ENCODE measurements around the gene EXOC2. TPM values are rescaled to one million over a fixed set of nuclear protein-coding genes. Genes with fewer than 3 reads are reported as not detected.
A peak's percentile ranks its signal among the peaks of the same experiment; 100 is the strongest.

The EXOC2 gene
- total and polyA plus RNA-seq, 10 donors: 7.0 to 32.8 (median 25.3) TPM

DNA sequence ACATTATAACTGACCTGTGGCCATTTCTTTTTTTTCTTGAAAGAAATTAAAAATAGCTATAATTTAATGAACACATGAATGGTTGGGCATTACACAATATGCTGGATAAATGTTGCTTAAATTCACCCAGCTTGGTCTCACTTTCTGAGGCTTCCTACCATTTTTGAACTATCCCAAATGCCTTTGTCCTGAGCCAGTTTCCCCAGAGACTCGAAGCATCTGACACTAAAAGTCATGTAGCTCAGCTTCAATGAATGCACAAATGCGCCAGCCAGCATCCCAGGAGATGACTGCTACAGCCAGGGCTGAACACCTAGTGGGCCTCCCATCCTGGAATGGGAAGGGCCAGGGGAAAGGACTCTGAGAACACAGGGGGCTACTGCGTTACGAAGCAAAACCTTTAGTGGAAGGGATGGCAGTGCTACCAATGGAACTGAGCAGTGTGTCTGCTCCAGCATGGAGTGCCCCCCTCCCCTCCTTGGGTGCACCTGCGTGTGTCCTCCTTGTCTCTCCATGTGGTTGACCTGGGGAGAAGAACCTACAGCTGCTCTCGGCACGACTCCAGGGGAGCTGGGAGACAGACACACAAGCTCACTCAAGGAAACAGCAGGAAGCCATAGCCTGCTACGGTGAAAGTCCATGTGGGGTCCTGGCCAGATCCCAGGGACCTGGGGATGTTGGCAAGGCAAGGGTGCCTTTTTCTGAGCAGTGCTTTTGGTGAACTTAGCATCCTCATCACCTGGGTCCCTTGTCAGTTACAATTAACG, 240.5 kb downstream of the EXOC2 start:
- WGBS, 5 donors: 81 to 89% (median 85%) methylated on average over 6 to 9 of the region's 9 CpGs
- peaks cover 0 to 4% (median 0%) of the 10 kb centered on the region in 7 donors for H3K27me3 ChIP-seq (replicated peaks in 1 of 7)
- DNase-seq: no peak
- TF ChIP-seq CTCF (IDR thresholded peaks at IDR 0.05 in 8 of 11, conservative IDR thresholded peaks at IDR 0.05 in 3 of 11): no peak
- no peak for TF ChIP-seq POLR2AphosphoS5 (IDR thresholded peaks at IDR 0.05)
- no peak for TF ChIP-seq POLR2A (IDR thresholded peaks at IDR 0.05)
- H3K4me1 ChIP-seq: peaks cover 0 to 6% (median 0%) of the 10 kb centered on the region in 6 donors
- H3K27ac ChIP-seq: no peak overlapping the region
- no peaks in the 10 kb centered on the region for H3K36me3 ChIP-seq
- no peak overlapping the region for H3K4me3 ChIP-seq
- peaks cover 0 to 4% (median 0%) of the 10 kb centered on the region in 8 donors for H3K9me3 ChIP-seq
- intact Hi-C loops (cut with DNase I; ENCODE audit: low total_unique reads): no loop called here

GRCh38 chr6:451847-452246, 241.1 kb downstream of the EXOC2 start:
- Histone ChIP-seq H3K4me1 (peaks cover 0 to 10% (median 1%) of the 10 kb centered on the region in 6 donors), H3K27ac (no peak overlapping the region), H3K9me3 (peaks cover 0 to 4% (median 0%) of the 10 kb centered on the region in 8 donors), H3K36me3 (no peaks in the 10 kb centered on the region), H3K4me3 (no peak overlapping the region), H3K27me3 (replicated peaks in 1 of 7) (peaks cover 0 to 11% (median 0%) of the 10 kb centered on the region in 7 donors)
- intact Hi-C loops (cut with DNase I; ENCODE audit: low total_unique reads): no loop called here
- 92 to 97% (median 96%) methylated on average over 8 of the region's 8 CpGs for WGBS, 5 donors
- no peak for DNase-seq
- no peak for TF ChIP-seq POLR2AphosphoS5 (IDR thresholded peaks at IDR 0.05)
- TF ChIP-seq POLR2A (IDR thresholded peaks at IDR 0.05): no peak
- no peak for TF ChIP-seq CTCF (IDR thresholded peaks at IDR 0.05 in 8 of 11, conservative IDR thresholded peaks at IDR 0.05 in 3 of 11)

GRCh38 chr6:451336-451735, 241.6 kb downstream of the EXOC2 start:
- intact Hi-C loops (cut with DNase I; ENCODE audit: low total_unique reads): no loop called here
- peaks cover 0 to 13% (median 0%) of the 10 kb centered on the region in 7 donors for H3K27me3 ChIP-seq (replicated peaks in 1 of 7)
- peak; percentile 47 for DNase-seq
- H3K9me3 ChIP-seq: peaks cover 0 to 4% (median 0%) of the 10 kb centered on the region in 8 donors
- WGBS, 5 donors: 85 to 94% (median 94%) methylated on average over 12 of the region's 12 CpGs
- TF ChIP-seq POLR2AphosphoS5 (IDR thresholded peaks at IDR 0.05): no peak
- TF ChIP-seq POLR2A (IDR thresholded peaks at IDR 0.05): no peak
- TF ChIP-seq CTCF (IDR thresholded peaks at IDR 0.05 in 8 of 11, conservative IDR thresholded peaks at IDR 0.05 in 3 of 11): no peak
- H3K36me3 ChIP-seq: no peaks in the 10 kb centered on the region
- no peak overlapping the region for H3K4me3 ChIP-seq
- peaks cover 0 to 15% (median 4%) of the 10 kb centered on the region in 6 donors for H3K4me1 ChIP-seq
- no peak overlapping the region for H3K27ac ChIP-seq

Data from spleen (tissue), 11 donors.